Small intestine (tissue), 7 donors: ENCODE results near the gene SCN5A. TPM values are rescaled to one million over a fixed set of nuclear protein-coding genes. Genes with fewer than 3 reads are reported as not detected.

Experiments used
- DNase-seq, 2 donors: peaks; one replicate each; pipeline versions ENCODE4 v3.0.0 to v3.0.0-alpha.2; 2013
- FAIRE-seq: peaks from 2 replicates; lab custom pipeline; 2012; peaks lifted over from hg19 to GRCh38; lab: Jason Lieb, UNC
- H3K27ac ChIP-seq, 3 donors: one replicate each; pipeline ENCODE4 v1.5.1; 2013; ENCODE audit warnings: low read length in 2 of 3, mild to moderate bottlenecking in 2 of 3, control low read depth in 1 of 3, inconsistent platforms in 1 of 3, low read depth in 1 of 3, moderate library complexity in 1 of 3
- H3K27me3 ChIP-seq, 3 donors: one replicate each; pipeline ENCODE4 v1.6.1; 2013; ENCODE audit warnings: low read length in 3 of 3, inconsistent platforms in 1 of 3; ENCODE audit not compliant: control insufficient read depth in 3 of 3, insufficient read depth in 3 of 3
- H3K36me3 ChIP-seq, 3 donors: one replicate each; pipeline ENCODE4 v1.6.1; 2013; ENCODE audit warnings: low read length in 3 of 3, inconsistent platforms in 1 of 3, low read depth in 1 of 3, mild to moderate bottlenecking in 1 of 3, moderate library complexity in 1 of 3; ENCODE audit not compliant: control insufficient read depth in 3 of 3, insufficient read depth in 2 of 3
- H3K4me1 ChIP-seq, 3 donors: one replicate each; pipeline ENCODE4 v1.6.1; 2013; ENCODE audit warnings: low read length in 2 of 3, inconsistent platforms in 1 of 3, low read depth in 1 of 3, mild to moderate bottlenecking in 1 of 3, moderate library complexity in 1 of 3; ENCODE audit not compliant: control insufficient read depth in 3 of 3, insufficient read depth in 2 of 3
- H3K4me3 ChIP-seq, 3 donors: one replicate each; pipeline ENCODE4 v1.5.1; 2013; ENCODE audit warnings: low read length in 3 of 3, control low read depth in 1 of 3, inconsistent platforms in 1 of 3, low read depth in 1 of 3, mild to moderate bottlenecking in 1 of 3, moderate library complexity in 1 of 3
- H3K9me3 ChIP-seq, 2 donors: one replicate each; pipeline ENCODE4 v1.6.1; 2013; ENCODE audit warnings: low read depth in 1 of 2, low read length in 1 of 2; ENCODE audit not compliant: control insufficient read depth in 2 of 2, insufficient read depth in 1 of 2
- WGBS, 3 donors: extraction: QIAGEN DNeasy Blood & Tissue Kit; methylation state at CpG; one replicate each; pipeline ENCODE4 v1.1.7; 2013; 5-methylcytosine and 5-hydroxymethylcytosine counted together
- polyA plus RNA-seq, 4 donors: library from polyadenylated mRNA; stranded (reverse) in 3 of 4; unstranded in 1 of 4; fragments of 200-250 nt in 3 of 4; fragments of 120-200 nt in 1 of 4; gene quantifications; one replicate each; pipeline versions ENCODE4 v1.2.1 to v1.2.3, GENCODE V29; 2013
- donor health status: healthy with polysubstance abuse.
- donor health status: control.
- donor health status: control.
- donor health status: Bipolar disorder and iron deficiency.
- donor health status: healthy.

SCN5A gene
- polyA plus RNA-seq, 4 donors = 0.27 to 0.75 (median 0.68) TPM; not detected in 1

DNA sequence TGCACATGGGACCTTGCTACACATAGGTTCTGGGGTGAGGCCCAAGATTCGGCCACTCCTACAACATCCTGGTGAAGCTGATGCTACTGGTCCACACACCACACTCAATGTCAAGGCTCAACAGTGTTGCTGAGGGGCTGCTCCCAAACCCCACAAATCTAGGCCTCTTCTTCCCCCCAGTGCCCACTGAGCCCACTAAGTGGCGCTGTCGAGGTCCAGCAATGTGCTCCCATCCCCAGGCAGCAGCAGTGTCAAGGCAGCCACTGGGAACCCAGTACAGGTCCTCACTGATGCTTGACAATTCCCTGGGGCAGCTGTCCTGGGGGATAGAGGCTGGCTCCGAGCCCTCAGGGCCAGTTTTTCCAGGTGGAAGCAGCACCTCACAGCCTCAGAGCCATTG, 21.5 kb downstream of the SCN5A start:
- no peak overlapping the region for H3K4me3 ChIP-seq
- H3K9me3 ChIP-seq = no peaks in the 10 kb centered on the region
- peak in 1 of 2 donors; percentile 7 for DNase-seq
- no peak for FAIRE-seq
- no peak overlapping the region for H3K27ac ChIP-seq
- peaks cover 0 to 3% (median 0%) of the 10 kb centered on the region in 3 donors for H3K36me3 ChIP-seq
- no peaks in the 10 kb centered on the region for H3K27me3 ChIP-seq
- no peaks in the 10 kb centered on the region for H3K4me1 ChIP-seq
- 33 to 52% (median 46%) methylated on average over 4 of the region's 4 CpGs for WGBS, 3 donors

DNA sequence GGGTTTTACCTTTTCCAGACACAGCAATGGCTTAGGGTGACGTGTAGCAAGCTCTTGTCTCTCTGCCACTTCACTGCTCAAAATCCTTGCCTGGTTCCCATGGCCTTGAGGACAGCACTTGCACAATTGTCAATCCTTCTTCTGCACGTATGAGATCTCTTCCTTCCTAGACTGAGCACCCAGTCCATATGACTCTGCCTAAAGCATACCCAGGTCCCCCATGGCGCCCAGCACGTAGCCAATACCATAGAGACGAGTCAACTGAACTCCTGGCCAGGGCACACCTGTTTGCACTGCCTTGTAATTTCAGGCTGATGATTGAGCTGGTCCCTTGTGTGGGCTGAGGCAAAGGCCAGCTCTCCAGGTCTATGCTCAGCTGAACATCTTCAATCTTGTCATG, 23.3 kb downstream of the SCN5A start:
- no peaks in the 10 kb centered on the region for H3K9me3 ChIP-seq
- H3K4me3 ChIP-seq = no peak overlapping the region
- DNase-seq (no peak), FAIRE-seq (no peak)
- H3K36me3 ChIP-seq = no peaks in the 10 kb centered on the region
- H3K27me3 ChIP-seq = peaks cover 0 to 3% (median 0%) of the 10 kb centered on the region in 3 donors
- 61 to 76% (median 67%) methylated on average over 5 of the region's 5 CpGs for WGBS, 3 donors
- H3K27ac ChIP-seq = no peak overlapping the region
- H3K4me1 ChIP-seq = no peaks in the 10 kb centered on the region

DNA sequence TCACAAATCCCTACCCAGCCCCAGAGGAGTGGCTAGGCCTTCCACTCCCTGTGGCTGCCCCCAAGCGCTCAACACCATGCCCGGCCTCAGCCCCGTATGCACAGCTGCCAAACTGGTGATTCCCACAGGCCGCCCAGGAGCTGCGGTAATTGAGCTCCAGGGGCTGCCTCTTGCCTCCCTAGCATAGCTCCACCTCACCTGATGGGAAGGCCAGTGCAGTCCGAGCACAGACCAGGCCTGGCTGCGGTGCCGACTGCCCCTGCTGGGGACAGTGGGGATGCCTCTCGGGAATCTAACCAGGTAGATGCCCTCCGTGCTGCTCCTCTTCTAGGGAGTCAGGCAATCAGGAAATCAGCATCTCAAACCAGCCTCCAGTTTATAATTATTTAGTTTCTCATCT, 25.9 kb downstream of the SCN5A start:
- peaks cover 0 to 3% (median 0%) of the 10 kb centered on the region in 3 donors for H3K27me3 ChIP-seq
- no peak overlapping the region for H3K4me3 ChIP-seq
- H3K27ac ChIP-seq = no peak overlapping the region
- DNase-seq = no peak
- no peaks in the 10 kb centered on the region for H3K36me3 ChIP-seq
- H3K4me1 ChIP-seq = no peaks in the 10 kb centered on the region
- FAIRE-seq = no peak
- H3K9me3 ChIP-seq = no peaks in the 10 kb centered on the region
- WGBS, 3 donors = 69 to 78% (median 73%) methylated on average over 9 to 10 of the region's 10 CpGs

DNA sequence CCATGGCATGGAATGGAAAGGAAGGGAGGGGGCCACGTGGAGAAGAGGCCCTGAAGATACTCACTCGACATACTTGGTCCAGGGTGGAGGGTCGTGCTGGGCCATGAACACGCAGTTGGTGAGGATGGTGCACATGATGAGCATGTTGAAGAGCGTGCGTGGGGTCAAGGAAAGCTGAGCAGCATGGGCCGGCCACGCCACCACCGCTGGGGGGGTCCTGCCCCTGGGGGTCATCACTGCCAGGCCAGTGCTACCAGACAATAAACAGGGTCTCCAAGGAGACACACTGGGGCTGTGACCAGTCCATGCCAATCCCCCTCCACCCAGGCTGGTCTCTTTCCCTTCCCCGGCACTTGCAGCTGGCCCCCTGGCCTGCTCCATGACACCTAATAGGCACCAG, 27.2 kb downstream of the SCN5A start:
- Histone ChIP-seq H3K4me3 (no peak overlapping the region), H3K4me1 (no peaks in the 10 kb centered on the region), H3K27me3 (peaks cover 0 to 3% (median 0%) of the 10 kb centered on the region in 3 donors), H3K9me3 (no peaks in the 10 kb centered on the region), H3K27ac (no peak overlapping the region), H3K36me3 (no peaks in the 10 kb centered on the region)
- WGBS, 3 donors = 84 to 92% (median 85%) methylated on average over 10 of the region's 10 CpGs
- FAIRE-seq (no peak), DNase-seq (no peak)

DNA sequence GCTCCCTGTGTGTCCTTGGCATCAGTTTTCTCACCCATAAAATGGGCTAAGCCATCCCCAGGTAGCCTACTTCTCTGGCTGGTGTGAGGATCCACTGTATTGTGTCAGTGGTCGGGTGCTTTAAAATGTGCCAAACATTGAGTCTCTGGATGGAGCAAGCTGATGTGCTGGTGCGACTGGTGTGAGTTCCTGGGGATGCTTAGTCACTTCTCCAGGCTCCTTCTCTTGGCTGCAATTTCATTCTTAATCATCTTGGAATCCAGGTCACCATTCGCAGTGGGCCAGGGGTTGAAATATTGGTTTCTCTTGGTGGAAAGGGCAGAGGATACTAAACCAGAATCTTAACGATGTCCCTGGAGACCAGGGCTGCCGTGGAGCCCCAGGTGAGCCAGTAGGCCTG, 29.3 kb downstream of the SCN5A start:
- no peaks in the 10 kb centered on the region for H3K9me3 ChIP-seq
- H3K36me3 ChIP-seq = no peaks in the 10 kb centered on the region
- H3K27ac ChIP-seq = no peak overlapping the region
- 81 to 88% (median 87%) methylated on average over 5 of the region's 5 CpGs for WGBS, 3 donors
- H3K27me3 ChIP-seq = peaks cover 0 to 3% (median 0%) of the 10 kb centered on the region in 3 donors
- H3K4me1 ChIP-seq = no peaks in the 10 kb centered on the region
- FAIRE-seq (no peak), DNase-seq (no peak)
- H3K4me3 ChIP-seq = no peak overlapping the region

DNA sequence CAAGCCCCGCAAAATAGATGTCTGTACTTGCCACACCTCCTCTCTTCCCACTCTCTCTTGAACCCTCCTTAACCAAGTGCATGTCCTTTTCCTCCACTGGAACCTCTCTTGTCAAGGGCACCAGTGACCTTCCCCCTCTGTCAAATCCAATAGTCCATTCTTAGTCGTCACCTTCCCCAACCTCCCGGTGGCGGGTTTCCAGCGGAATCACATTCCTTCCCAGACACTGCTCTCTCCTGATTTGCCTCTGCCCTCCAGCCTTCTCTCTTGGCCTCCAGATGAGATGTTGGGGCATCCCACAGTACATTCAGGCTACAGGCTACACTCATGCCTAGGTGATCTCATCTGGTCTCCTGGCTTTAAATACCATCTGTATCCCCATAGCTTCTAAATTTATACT, 31.1 kb downstream of the SCN5A start:
- H3K4me3 ChIP-seq = no peak overlapping the region
- FAIRE-seq (no peak), DNase-seq (no peak)
- peaks cover 0 to 3% (median 0%) of the 10 kb centered on the region in 3 donors for H3K27me3 ChIP-seq
- H3K27ac ChIP-seq = no peak overlapping the region
- H3K4me1 ChIP-seq = no peaks in the 10 kb centered on the region
- no peaks in the 10 kb centered on the region for H3K36me3 ChIP-seq
- WGBS, 3 donors = 85 to 88% (median 85%) methylated on average over 5 of the region's 5 CpGs
- H3K9me3 ChIP-seq = no peaks in the 10 kb centered on the region

DNA sequence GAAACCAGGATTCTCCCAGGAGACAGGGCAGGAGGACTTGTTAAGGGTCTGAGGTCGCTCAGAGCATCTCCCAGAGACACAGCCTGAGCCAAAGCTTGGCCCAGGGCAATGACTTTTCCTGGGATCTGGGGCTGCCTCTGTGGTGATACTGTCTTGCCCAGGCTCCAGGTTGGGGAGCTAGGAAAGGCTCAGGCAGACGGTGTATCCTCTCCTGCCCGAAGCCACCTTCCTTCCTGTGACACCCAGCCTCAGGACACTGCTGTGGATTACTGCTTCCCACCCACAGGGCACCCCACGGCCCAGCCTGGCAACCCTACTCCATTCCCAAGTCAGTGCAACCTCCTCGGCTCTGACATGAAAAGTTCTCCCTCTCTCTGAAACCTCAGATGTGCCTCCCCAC, 31.9 kb downstream of the SCN5A start:
- DNase-seq (no peak), FAIRE-seq (no peak)
- H3K27ac ChIP-seq = no peak overlapping the region
- H3K27me3 ChIP-seq = peaks cover 0 to under 1% (median 0%) of the 10 kb centered on the region in 3 donors
- no peaks in the 10 kb centered on the region for H3K9me3 ChIP-seq
- H3K4me3 ChIP-seq = no peak overlapping the region
- no peaks in the 10 kb centered on the region for H3K36me3 ChIP-seq
- WGBS, 3 donors = 64 to 71% (median 67%) methylated on average over 5 of the region's 5 CpGs
- no peaks in the 10 kb centered on the region for H3K4me1 ChIP-seq

DNA sequence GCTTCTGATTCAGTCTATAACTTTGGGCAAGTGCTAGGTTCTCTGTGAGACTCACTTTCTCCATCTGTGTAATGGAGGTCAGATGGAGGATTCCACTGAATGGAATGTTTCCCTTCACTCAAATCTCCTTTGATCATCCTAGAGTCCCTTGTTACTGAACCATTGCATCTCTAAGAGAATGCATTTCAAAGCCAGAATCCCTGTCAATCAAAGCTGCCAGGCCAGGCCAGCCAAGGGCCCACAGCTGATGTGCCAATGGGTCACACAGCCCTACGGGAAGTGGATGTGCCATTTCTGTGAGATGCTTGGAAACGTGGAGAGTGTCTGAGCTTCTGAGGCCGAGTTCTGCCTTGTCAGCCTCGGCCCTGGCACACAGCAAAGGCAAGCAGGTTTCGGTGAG, 32.4 kb downstream of the SCN5A start:
- 67 to 76% (median 70%) methylated on average over 5 of the region's 5 CpGs for WGBS, 3 donors
- Histone ChIP-seq H3K27me3 (no peaks in the 10 kb centered on the region), H3K36me3 (no peaks in the 10 kb centered on the region), H3K4me3 (no peak overlapping the region), H3K4me1 (no peaks in the 10 kb centered on the region), H3K9me3 (no peaks in the 10 kb centered on the region), H3K27ac (no peak overlapping the region)
- FAIRE-seq (no peak), DNase-seq (no peak)

DNA sequence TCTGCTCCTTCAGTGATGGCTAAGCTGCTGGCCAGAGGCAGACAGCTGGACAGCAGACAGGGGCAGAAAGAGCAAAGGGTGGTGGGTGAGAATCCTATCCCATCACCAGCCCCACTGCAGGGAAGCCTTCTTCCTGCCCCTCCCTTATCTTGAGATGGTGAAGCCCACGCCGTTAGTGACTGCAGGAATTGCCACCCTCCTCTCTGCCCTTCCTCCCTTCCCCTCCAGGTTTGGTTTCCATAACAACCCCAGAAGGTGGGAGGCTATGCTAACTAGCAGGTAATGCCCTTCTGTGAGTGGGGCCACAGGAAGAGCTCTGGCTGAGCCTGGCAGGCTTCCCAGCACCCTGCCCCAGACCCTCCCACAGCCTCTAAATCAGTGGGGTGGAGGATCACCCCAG, 32.8 kb downstream of the SCN5A start:
- no peaks in the 10 kb centered on the region for H3K9me3 ChIP-seq
- 16 to 44% (median 17%) methylated on average over 2 of the region's 2 CpGs for WGBS, 3 donors
- FAIRE-seq (no peak), DNase-seq (no peak)
- H3K36me3 ChIP-seq = no peaks in the 10 kb centered on the region
- no peaks in the 10 kb centered on the region for H3K27me3 ChIP-seq
- H3K4me1 ChIP-seq = no peaks in the 10 kb centered on the region
- H3K27ac ChIP-seq = no peak overlapping the region
- H3K4me3 ChIP-seq = no peak overlapping the region
